Neural cell (in vitro differentiated cells): Measurements from ENCODE around the gene POLE4. TPM values are rescaled to one million over a fixed set of nuclear protein-coding genes. Genes with fewer than 3 reads are reported as not detected.

ENCODE experiments used
- H2AFZ ChIP-seq: fragments of 200-600, 300-800 bp; sonication (generic), shearing (Covaris generic); 2 replicates; pipeline ENCODE4 v1.6.0; 2014; ENCODE audit warnings: low read depth, mild to moderate bottlenecking, antibody characterized with exemption, low read length, moderate library complexity
- H3F3A ChIP-seq: fragments of 200-600 bp; shearing (Covaris generic); 2 replicates; pipeline ENCODE4 v1.6.1; 2016; ENCODE audit warnings: mild to moderate bottlenecking, moderate library complexity, mixed read lengths, antibody characterized with exemption, low read length; ENCODE audit not compliant: insufficient read depth, poor library complexity, severe bottlenecking
- H3K27ac ChIP-seq: fragments of 200-600, 300-800 bp; sonication (generic), shearing (Covaris generic); 2 replicates; pipeline ENCODE4 v1.5.1; 2014; ENCODE audit warnings: mild to moderate bottlenecking, low read length, moderate library complexity
- H3K27me3 ChIP-seq: fragments of 300-800, 200-600 bp; sonication (generic), shearing (Covaris generic); 2 replicates; pipeline ENCODE4 v1.6.0; 2014; ENCODE audit warnings: mild to moderate bottlenecking, low read depth, low read length, moderate library complexity; ENCODE audit not compliant: insufficient read depth
- H3K36me3 ChIP-seq: fragments of 300-800, 200-600 bp; sonication (generic), shearing (Covaris generic); 2 replicates; pipeline ENCODE4 v1.5.1; 2014; ENCODE audit warnings: mild to moderate bottlenecking, antibody characterized with exemption, low read length, moderate library complexity; ENCODE audit not compliant: insufficient read depth
- H3K4me2 ChIP-seq: fragments of 300-800, 200-600 bp; sonication (generic), shearing (Covaris generic); 2 replicates; pipeline ENCODE4 v1.6.0; 2014; ENCODE audit warnings: mild to moderate bottlenecking, low read length
- H3K4me3 ChIP-seq: fragments of 300-800, 200-600 bp; sonication (generic), shearing (Covaris generic); 2 replicates; pipeline ENCODE4 v1.5.1; 2014; ENCODE audit warnings: mild to moderate bottlenecking, low read length, moderate library complexity
- H3K79me2 ChIP-seq: fragments of 200-600 bp; shearing (Covaris generic); replicated peaks from 2 replicates; pipeline ENCODE4 v1.6.0; 2014; ENCODE audit warnings: mild to moderate bottlenecking, low read length, moderate library complexity; ENCODE audit not compliant: insufficient read depth
- H3K9ac ChIP-seq: fragments of 300-800, 200-600 bp; sonication (generic), shearing (Covaris generic); 2 replicates; pipeline ENCODE4 v1.6.1; 2016; ENCODE audit warnings: mild to moderate bottlenecking, low read length, mixed read lengths
- H3K9me2 ChIP-seq: fragments of 200-600 bp; shearing (Covaris generic); 2 replicates; pipeline ENCODE4 v1.6.1; 2016; ENCODE audit warnings: mild to moderate bottlenecking, low read length, mixed read lengths; ENCODE audit not compliant: insufficient read depth
- H3K9me3 ChIP-seq: fragments of 200-600, 300-800 bp; sonication (generic), shearing (Covaris generic); 2 replicates; pipeline ENCODE4 v1.6.1; 2016; ENCODE audit warnings: mild to moderate bottlenecking, mixed run types, low read length, moderate library complexity, mixed read lengths
- H4K20me1 ChIP-seq: fragments of 200-600 bp; shearing (Covaris generic); 2 replicates; pipeline ENCODE4 v1.6.1; 2016; ENCODE audit warnings: mild to moderate bottlenecking, mixed run types; ENCODE audit not compliant: insufficient read depth
- CTCF ChIP-seq: fragments of 450-650 bp; IDR thresholded peaks from 2 replicates; pipeline ENCODE4 v1.5.1; 2014; ENCODE audit warnings: antibody characterized with exemption, mild to moderate bottlenecking, moderate library complexity; ENCODE audit not compliant: poor library complexity, severe bottlenecking
- EP300 ChIP-seq: fragments of 450-650 bp; conservative IDR thresholded peaks from 2 replicates; pipeline ENCODE4 v1.6.1; 2014; ENCODE audit warnings: antibody characterized with exemption, mild to moderate bottlenecking, moderate library complexity; ENCODE audit not compliant: poor library complexity, severe bottlenecking
- EZH2 ChIP-seq: fragments of 200-600, 300-800 bp; shearing (Covaris generic), sonication (generic); IDR thresholded peaks from 2 replicates; pipeline ENCODE4 v1.6.1; 2014; ENCODE audit warnings: antibody characterized with exemption, low read length, borderline replicate concordance, mild to moderate bottlenecking; ENCODE audit not compliant: insufficient read depth, poor library complexity, severe bottlenecking
- MXI1 ChIP-seq: fragments of 450-650 bp; conservative IDR thresholded peaks from 2 replicates; pipeline ENCODE4 v1.6.1; 2014; ENCODE audit warnings: antibody characterized with exemption, mild to moderate bottlenecking; ENCODE audit not compliant: poor library complexity, severe bottlenecking
- POLR2AphosphoS5 ChIP-seq: IDR thresholded peaks from 2 replicates; pipeline ENCODE4 v1.6.1; 2012
- RAD21 ChIP-seq: fragments of 450-650 bp; conservative IDR thresholded peaks from 2 replicates; pipeline ENCODE4 v1.6.1; 2014; ENCODE audit warnings: antibody characterized with exemption, mild to moderate bottlenecking, moderate library complexity
- REST ChIP-seq: IDR thresholded peaks from 2 replicates; pipeline ENCODE4 v1.6.1; 2012; ENCODE audit warnings: borderline replicate concordance
- SMC3 ChIP-seq: fragments of 450-650 bp; conservative IDR thresholded peaks from 2 replicates; pipeline ENCODE4 v1.6.1; 2014; ENCODE audit warnings: antibody characterized with exemption, mild to moderate bottlenecking, moderate library complexity; ENCODE audit not compliant: poor library complexity
- TAF1 ChIP-seq: IDR thresholded peaks from 2 replicates; pipeline ENCODE4 v1.6.1; 2012; ENCODE audit warnings: low read depth
- polyA plus RNA-seq: library from polyadenylated mRNA; depleted of rRNA; stranded (reverse); fragments of >200 nt; gene quantifications from 2 replicates; pipeline ENCODE4 v1.2.3, GENCODE V29; 2014

POLE4 gene
- polyA plus RNA-seq, 1 donor from 2014 or later: 35.9 TPM

GRCh38 chr2:74921236-74921736 is 37.2 kb upstream of the POLE4 start:
- H2AFZ ChIP-seq: no peak overlapping the region
- H3K36me3 ChIP-seq: no peaks in the 10 kb centered on the region
- H3K9me3 ChIP-seq: no peaks in the 10 kb centered on the region
- no peak overlapping the region for H3K4me3 ChIP-seq
- H3K9ac ChIP-seq: no peak overlapping the region
- no peaks in the 10 kb centered on the region for H3K27me3 ChIP-seq
- TF ChIP-seq CTCF (no peak), REST (no peak), POLR2AphosphoS5 (no peak), TAF1 (no peak), MXI1 (no peak), RAD21 (no peak), SMC3 (no peak), EP300 (no peak), EZH2 (no peak)
- H3K27ac ChIP-seq: no peak overlapping the region
- H3K9me2 ChIP-seq: no peaks in the 10 kb centered on the region
- H4K20me1 ChIP-seq: no peaks in the 10 kb centered on the region
- no peaks in the 10 kb centered on the region for H3F3A ChIP-seq
- no peak overlapping the region for H3K4me2 ChIP-seq
- H3K79me2 ChIP-seq: no peaks in the 10 kb centered on the region

GRCh38 chr2:74922592-74923227 is 35.7 kb upstream of the POLE4 start:
- no peaks in the 10 kb centered on the region for H3K27me3 ChIP-seq
- H3K9me3 ChIP-seq: no peaks in the 10 kb centered on the region
- no peak overlapping the region for H3K4me2 ChIP-seq
- no peaks in the 10 kb centered on the region for H3F3A ChIP-seq
- no peaks in the 10 kb centered on the region for H3K36me3 ChIP-seq
- TF ChIP-seq SMC3: no peak
- no peak for TF ChIP-seq CTCF
- TF ChIP-seq RAD21: no peak
- TF ChIP-seq EP300: no peak
- no peak for TF ChIP-seq EZH2
- no peak for TF ChIP-seq MXI1
- TF ChIP-seq REST: no peak
- TF ChIP-seq TAF1: no peak
- TF ChIP-seq POLR2AphosphoS5: no peak
- no peaks in the 10 kb centered on the region for H3K9me2 ChIP-seq
- no peak overlapping the region for H3K4me3 ChIP-seq
- H2AFZ ChIP-seq: no peak overlapping the region
- H4K20me1 ChIP-seq: no peaks in the 10 kb centered on the region
- no peaks in the 10 kb centered on the region for H3K79me2 ChIP-seq
- H3K9ac ChIP-seq: no peak overlapping the region
- no peak overlapping the region for H3K27ac ChIP-seq
